ENCODE data around the gene HDAC4. TPM values are rescaled to one million over a fixed set of nuclear protein-coding genes. Genes with fewer than 3 reads are reported as not detected.

The HDAC4 gene
- total and polyA plus RNA-seq, 9 of the 15 experiments (the other 6 are each of a cell fraction or from before 2014, with no cell fraction given) = 0.11 to 20.2 (median 4.0) TPM

GRCh38 chr2:239165206-239165831 lies 235.5 kb downstream of the HDAC4 start (continued):
- no peak for TF ChIP-seq RBM25 (IDR thresholded peaks at IDR 0.05; ENCODE audit: low read depth, low read length, severe bottlenecking)
- TF ChIP-seq MEIS2 (IDR thresholded peaks at IDR 0.05; ENCODE audit: partially characterized antibody) = no peak
- no peak for TF ChIP-seq BMI1 (IDR thresholded peaks at IDR 0.05; ENCODE audit: low read length)
- no peak for TF ChIP-seq ARID3B (CRISPR knock-in tag; IDR thresholded peaks at IDR 0.05; ENCODE audit: borderline replicate concordance)
- TF ChIP-seq SAFB (IDR thresholded peaks at IDR 0.05; ENCODE audit: borderline replicate concordance, low read depth, low read length) = no peak
- no peak for TF ChIP-seq PTRF (tag; IDR thresholded peaks at IDR 0.05)
- no peak for TF ChIP-seq RBM14 (IDR thresholded peaks at IDR 0.05; ENCODE audit: borderline replicate concordance, insufficient read depth, low read depth, low read length)
- TF ChIP-seq RNF2 (IDR thresholded peaks at IDR 0.05) = no peak

GRCh38 chr2:239164335-239164871 lies 236.4 kb downstream of the HDAC4 start:
- no peaks in the 10 kb centered on the region for H3K9me3 ChIP-seq (replicated peaks; ENCODE audit: control insufficient read depth, insufficient read depth, low read depth, low read length)
- no TSS peak for BruUV-seq (replicated peaks)
- H3K9ac ChIP-seq (ENCODE audit: insufficient read depth in 1 of 2, low read depth in 2 of 2, low read length in 2 of 2) = no peak overlapping the region
- WGBS (ENCODE audit: insufficient coverage, low coverage, missing lambda C conversion rate) = 70% methylated on average over 6 of the region's 16 CpGs
- no peak overlapping the region for H3K4me2 ChIP-seq (ENCODE audit: insufficient read depth, low read length)
- H3K9me1 ChIP-seq (ENCODE audit: control insufficient read depth, insufficient read depth, low read length) = no peaks in the 10 kb centered on the region
- no peak overlapping the region for H3K4me3 ChIP-seq
- DNase-seq (ENCODE audit: extremely low read depth in 1 of 4, low spot score in 3 of 4) = no peak
- CTCF ChIA-PET (ENCODE audit: low intra/inter-chr PET ratio) = no interaction called here
- H3K36me3 ChIP-seq (ENCODE audit: control insufficient read depth, insufficient read depth, low read length) = no peaks in the 10 kb centered on the region
- FAIRE-seq = no peak
- no peaks in the 10 kb centered on the region for H3K79me2 ChIP-seq (ENCODE audit: control insufficient read depth, insufficient read depth, low read length)
- POLR2A ChIA-PET = no interaction called here
- H2AFZ ChIP-seq (ENCODE audit: low read depth, low read length) = no peak overlapping the region
- no peaks in the 10 kb centered on the region; a peak in 1 of 5 replicates for H3K4me1 ChIP-seq (replicated peaks in 1 of 2; ENCODE audit: control insufficient read depth in 2 of 2, insufficient read depth in 2 of 2, low read length in 2 of 2)
- H3K27me3 ChIP-seq (ENCODE audit: control insufficient read depth in 2 of 2, insufficient read depth in 2 of 2, low read length in 2 of 2) = no peaks in the 10 kb centered on the region
- no peak overlapping the region for H3K27ac ChIP-seq (ENCODE audit: extremely low read depth, low read depth, low read length)
- intact Hi-C loops (cut with micrococcal nuclease) (no loop called here), in situ Hi-C loops (cut with MboI) (no loop called here)
- ATAC-seq = no peak
- H4K20me1 ChIP-seq (replicated peaks; ENCODE audit: control insufficient read depth, insufficient read depth, low read length) = no peaks in the 10 kb centered on the region
- TF ChIP-seq TAL1 (IDR thresholded peaks at IDR 0.05) (no peak), ADNP (tag; IDR thresholded peaks at IDR 0.05) (no peak), WHSC1 (IDR thresholded peaks at IDR 0.05; ENCODE audit: low read length) (no peak), HMGXB4 (CRISPR knock-in tag; IDR thresholded peaks at IDR 0.05) (no peak), PHF8 (IDR thresholded peaks at IDR 0.05; ENCODE audit: borderline replicate concordance, low read length) (no peak), RNF219 (CRISPR knock-in tag; IDR thresholded peaks at IDR 0.05) (no peak), ZNF699 (CRISPR knock-in tag; IDR thresholded peaks at IDR 0.05; ENCODE audit: insufficient replicate concordance) (no peak), MEF2A (IDR thresholded peaks at IDR 0.05; ENCODE audit: control insufficient read depth, low read depth, low read length) (no peak), TCFL5 (CRISPR knock-in tag; conservative IDR thresholded peaks at IDR 0.05) (no peak)
